ENCODE data around the gene TFPT. TPM values are rescaled to one million over a fixed set of nuclear protein-coding genes. Genes with fewer than 3 reads are reported as not detected.
A peak's percentile ranks its signal among the peaks of the same experiment; 100 is the strongest.

Gene TFPT
- total and polyA plus RNA-seq, 9 donors = 2.4 to 18.3 (median 12.8) TPM

- DNase-seq = no peak
- Histone ChIP-seq H3K27ac (no peak overlapping the region), H3K9me3 (no peaks in the 10 kb centered on the region), H3K4me1 (ENCODE audit: insufficient read depth) (no peaks in the 10 kb centered on the region), H3K36me3 (no peaks in the 10 kb centered on the region), H3K27me3 (no peaks in the 10 kb centered on the region), H3K4me3 (no peak overlapping the region)
- TF ChIP-seq EP300 (IDR thresholded peaks at IDR 0.05) = no peak
- TF ChIP-seq POLR2A (IDR thresholded peaks at IDR 0.05) = no peak
- TF ChIP-seq CTCF (IDR thresholded peaks at IDR 0.05) = no peak
- WGBS, 3 donors = 80 to 88% (median 87%) methylated on average over 14 to 17 of the region's 17 CpGs
- intact Hi-C loops (cut with DNase I) = no loop called here
These were observed 8.2 kb upstream of the TFPT start for GRCh38 chr19:54123682-54124081.

- intact Hi-C loops (cut with DNase I) = no loop called here
- DNase-seq = no peak
- Histone ChIP-seq H3K36me3 (no peaks in the 10 kb centered on the region), H3K9me3 (no peaks in the 10 kb centered on the region), H3K4me1 (ENCODE audit: insufficient read depth) (peaks cover 4% of the 10 kb centered on the region), H3K27ac (no peak overlapping the region), H3K4me3 (no peak overlapping the region), H3K27me3 (no peaks in the 10 kb centered on the region)
- 93 to 94% (median 94%) methylated on average over 10 of the region's 10 CpGs for WGBS, 3 donors
- TF ChIP-seq EP300 (IDR thresholded peaks at IDR 0.05) (no peak), POLR2A (IDR thresholded peaks at IDR 0.05) (no peak), CTCF (IDR thresholded peaks at IDR 0.05) (no peak)
These were observed 5.8 kb upstream of the TFPT start for GRCh38 chr19:54121259-54121658.

DNA sequence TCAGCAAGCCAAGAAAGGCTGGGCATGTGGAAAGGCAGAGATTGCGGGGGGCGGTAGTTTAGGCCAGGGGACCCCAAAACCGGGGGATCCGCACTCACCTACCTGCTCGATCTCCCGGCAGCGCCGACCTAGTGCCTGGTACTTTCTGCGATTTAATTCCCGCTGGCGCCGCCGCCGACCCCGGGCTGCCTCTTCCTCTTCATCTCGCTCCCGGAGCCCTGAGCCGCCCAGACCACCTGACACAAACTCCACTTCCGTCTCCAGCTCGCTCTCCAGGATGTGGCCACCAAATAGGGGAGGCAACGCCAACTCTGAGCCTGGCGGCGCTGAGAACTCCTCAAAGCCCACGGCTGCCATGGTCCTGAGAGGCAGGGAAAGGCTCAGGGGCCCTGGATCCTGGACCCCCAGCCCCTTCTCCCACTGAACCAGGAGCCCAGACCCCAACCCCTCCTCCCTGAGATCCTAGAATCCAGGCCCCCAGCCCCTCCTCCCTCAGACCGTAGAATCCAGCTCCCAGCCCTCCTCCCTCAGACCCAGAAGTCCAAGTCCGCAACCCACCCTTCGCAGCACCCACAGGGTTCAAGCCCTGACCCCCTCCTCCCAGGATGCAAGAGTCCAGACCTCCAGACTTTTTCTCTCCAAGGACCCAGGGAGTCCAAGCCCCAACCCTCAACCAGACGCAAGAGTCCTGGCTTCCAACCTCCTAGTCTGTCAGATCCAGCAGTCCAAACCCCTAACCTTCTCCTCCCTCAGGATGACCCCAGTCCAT is 933 bp downstream of the TFPT start:
- peak in 2 of 5 donors; percentile 47 to 56 for DNase-seq
- no peak overlapping the region for H3K27ac ChIP-seq
- H3K27me3 ChIP-seq = no peaks in the 10 kb centered on the region
- no peaks in the 10 kb centered on the region for H3K9me3 ChIP-seq
- TF ChIP-seq CTCF (IDR thresholded peaks at IDR 0.05) (no peak), EP300 (IDR thresholded peaks at IDR 0.05) (no peak), POLR2A (IDR thresholded peaks at IDR 0.05) (no peak)
- H3K36me3 ChIP-seq = no peaks in the 10 kb centered on the region
- WGBS, 3 donors = 14 to 30% (median 25%) methylated on average over 28 of the region's 28 CpGs
- peaks cover 10% of the 10 kb centered on the region for H3K4me1 ChIP-seq (ENCODE audit: insufficient read depth)
- intact Hi-C loops (cut with DNase I) = loop anchor here in 1 of 4 donors (10.0 kb wide), 1 partner anchor 240 kb away; no protein-coding TSS in a partner anchor
- peak overlapping the region; percentile 72 for H3K4me3 ChIP-seq

DNA sequence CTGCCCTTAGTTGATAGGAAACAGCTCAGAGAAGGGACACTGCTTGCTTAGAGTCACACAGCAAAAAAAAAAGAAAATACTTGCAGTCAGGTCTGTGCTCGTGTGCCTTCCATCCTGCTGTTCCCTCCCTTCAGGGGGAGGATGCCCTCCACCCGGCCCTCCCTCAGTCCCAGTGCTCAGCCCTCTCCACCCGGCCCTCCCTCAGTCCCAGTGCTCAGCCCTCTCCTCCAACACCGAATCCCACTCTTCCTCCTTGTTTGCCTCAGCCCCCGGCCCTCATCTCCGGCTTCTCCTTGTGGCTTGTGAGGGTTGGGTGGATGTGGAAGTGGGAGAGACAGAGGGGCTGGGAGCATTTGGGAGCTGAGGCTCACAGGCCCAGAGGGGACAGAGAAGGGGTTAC is 5.8 kb downstream of the TFPT start:
- no peak overlapping the region for H3K4me3 ChIP-seq
- WGBS, 3 donors = 59 to 78% (median 65%) methylated on average over 6 of the region's 6 CpGs
- no peaks in the 10 kb centered on the region for H3K9me3 ChIP-seq
- DNase-seq = no peak
- no peaks in the 10 kb centered on the region for H3K27me3 ChIP-seq
- H3K36me3 ChIP-seq = no peaks in the 10 kb centered on the region
- H3K27ac ChIP-seq = no peak overlapping the region
- peaks cover 3% of the 10 kb centered on the region for H3K4me1 ChIP-seq (ENCODE audit: insufficient read depth)
- intact Hi-C loops (cut with DNase I) = loop anchor here in 1 of 4 donors (10.0 kb wide), 1 partner anchor 235 kb away; no protein-coding TSS in a partner anchor
- TF ChIP-seq POLR2A (IDR thresholded peaks at IDR 0.05) = no peak
- no peak for TF ChIP-seq CTCF (IDR thresholded peaks at IDR 0.05)
- TF ChIP-seq EP300 (IDR thresholded peaks at IDR 0.05) = no peak

Measured in ovary (tissue), 9 donors.